Activated CD4-positive, CD25-positive, alpha-beta regulatory T cell treated with anti-CD3 and anti-CD28 coated beads, Interleukin-2, amount 50 U/mL, for 72 hours (primary cell): ENCODE results near the gene PHYH.
"Not testable (repeated sequence)": the region's sequence is repeated elsewhere in the genome, so short reads cannot be mapped to it uniquely, and the experiment has no call there.

Experiments used
- DNase-seq: peaks from one replicate; pipeline ENCODE4 v3.0.0; 2021

The PHYH gene

GRCh38 chr10:13319166-13319565, 19.3 kb upstream of the PHYH start:
- no peak for DNase-seq

- DNase-seq: no peak
Measured at GRCh38 chr10:13317474-13317873, 17.6 kb upstream of the PHYH start.

GRCh38 chr10:13316635-13317311, 16.9 kb upstream of the PHYH start:
- no peak for DNase-seq

GRCh38 chr10:13315361-13315760, 15.5 kb upstream of the PHYH start:
- no peak for DNase-seq

DNA sequence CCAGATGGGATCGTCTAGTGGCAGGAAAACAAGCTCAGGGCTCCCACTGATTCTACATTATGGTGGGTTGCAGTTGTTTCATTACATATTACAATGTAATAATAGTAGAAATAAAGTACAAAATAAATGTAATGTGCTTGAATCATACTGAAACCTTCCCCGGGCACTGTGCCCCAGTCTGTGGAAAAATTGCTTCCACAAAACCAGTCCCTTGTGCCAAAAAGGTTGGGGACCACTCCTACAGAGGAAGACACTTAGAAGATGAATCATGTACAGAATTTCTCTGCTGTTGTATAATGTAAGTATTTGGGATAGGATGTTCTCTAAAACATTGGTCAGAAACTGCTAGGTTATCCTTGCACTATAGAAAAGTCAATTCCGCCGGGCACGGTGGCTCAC, 11.3 kb upstream of the PHYH start:
- DNase-seq: no peak

GRCh38 chr10:13310518-13311176, 10.8 kb upstream of the PHYH start:
- DNase-seq: no peak

DNA sequence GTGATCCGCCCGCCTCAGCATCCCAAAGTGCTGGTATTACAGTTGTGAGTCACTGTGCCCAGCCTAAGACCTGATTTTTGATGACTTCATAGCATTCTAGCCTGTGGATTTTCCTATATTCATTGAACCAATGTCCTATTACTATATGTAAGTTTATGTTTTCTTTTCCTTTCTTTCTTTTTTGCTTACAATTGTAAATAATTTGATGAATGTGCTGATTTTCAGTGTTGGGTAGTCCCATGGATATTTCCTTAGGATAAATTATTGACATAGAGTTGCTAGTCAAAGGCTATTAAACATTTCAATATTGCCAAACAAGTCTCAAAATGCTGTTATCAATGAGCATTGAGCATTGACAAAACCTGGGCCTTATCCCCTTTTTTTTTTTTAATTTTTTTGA, 9.9 kb upstream of the PHYH start:
- DNase-seq: no peak

GRCh38 chr10:13308096-13308495, 8.2 kb upstream of the PHYH start:
- DNase-seq: no peak

GRCh38 chr10:13306103-13306502, 6.2 kb upstream of the PHYH start:
- no peak for DNase-seq

GRCh38 chr10:13302821-13303555, 3.1 kb upstream of the PHYH start:
- DNase-seq: no peak

GRCh38 chr10:13298748-13299436, 972 bp downstream of the PHYH start:
- no peak for DNase-seq

- DNase-seq: no peak
Measured at GRCh38 chr10:13296476-13296875, 3.4 kb downstream of the PHYH start.

GRCh38 chr10:13294784-13295183, 5.1 kb downstream of the PHYH start:
- no peak for DNase-seq

DNA sequence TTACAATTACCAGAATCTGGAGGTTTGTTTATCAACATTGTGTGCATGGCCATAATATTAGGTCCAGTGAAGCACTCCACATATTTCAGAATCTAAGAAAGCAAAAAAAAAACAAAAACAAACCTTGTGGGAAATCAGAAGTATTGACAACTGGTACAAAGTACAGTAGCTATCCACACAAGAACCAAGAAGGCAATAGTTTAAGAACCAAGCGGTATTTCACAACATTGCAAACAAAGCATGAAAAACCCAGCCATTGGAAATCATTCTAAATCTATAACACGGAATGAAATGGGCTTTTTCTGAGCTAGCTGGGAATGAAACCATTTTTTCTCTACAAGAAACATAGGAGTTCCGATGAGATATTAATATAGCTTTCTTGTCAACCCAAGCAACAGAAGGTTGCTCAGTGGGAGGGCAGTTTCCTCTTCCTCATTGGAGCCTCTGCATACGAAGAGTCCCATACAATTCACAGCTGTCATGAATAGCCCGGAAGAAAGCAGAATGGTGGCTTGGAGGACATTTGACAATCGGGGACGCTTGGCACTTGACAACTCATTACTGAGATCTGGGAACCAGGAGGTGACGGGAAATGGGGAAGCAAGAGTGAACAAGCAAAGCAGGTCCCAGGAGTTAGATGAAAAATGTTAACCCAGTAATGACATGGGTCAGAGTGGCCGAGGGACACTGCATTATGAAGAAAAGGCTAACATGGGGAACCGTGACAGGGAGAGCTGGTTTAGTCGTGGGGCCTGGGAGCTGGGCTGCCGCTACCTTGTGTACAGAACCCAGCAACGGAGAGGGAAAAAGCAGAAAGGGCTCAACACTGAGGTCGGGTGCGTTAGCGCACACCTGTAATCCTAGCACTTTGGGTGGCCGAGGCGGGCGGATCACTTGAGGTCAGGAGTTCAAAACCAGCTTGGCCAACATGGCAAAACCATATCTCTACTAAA, 7.8 kb downstream of the PHYH start:
- DNase-seq: no peak

GRCh38 chr10:13291061-13291460, 8.8 kb downstream of the PHYH start:
- no peak for DNase-seq

DNA sequence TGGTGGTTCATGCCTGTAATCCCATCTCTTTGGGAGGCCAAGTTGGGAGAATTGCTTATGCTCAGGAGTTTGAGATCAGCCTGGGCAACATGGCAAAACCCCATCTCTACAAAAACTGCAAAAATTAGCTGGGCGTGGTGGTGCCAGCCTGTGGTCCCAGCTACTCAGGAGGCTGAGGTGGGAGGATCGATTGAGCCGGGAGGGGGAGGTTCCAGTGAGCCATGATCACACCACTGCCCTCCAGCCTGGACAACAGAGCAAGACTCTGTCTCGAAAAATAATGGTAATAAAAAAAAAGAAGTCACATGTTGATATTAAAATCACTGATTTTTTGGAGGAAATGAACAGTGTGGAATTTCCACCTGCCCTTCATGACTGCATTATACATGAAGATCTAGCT, 15.8 kb downstream of the PHYH start:
- no peak for DNase-seq

DNA sequence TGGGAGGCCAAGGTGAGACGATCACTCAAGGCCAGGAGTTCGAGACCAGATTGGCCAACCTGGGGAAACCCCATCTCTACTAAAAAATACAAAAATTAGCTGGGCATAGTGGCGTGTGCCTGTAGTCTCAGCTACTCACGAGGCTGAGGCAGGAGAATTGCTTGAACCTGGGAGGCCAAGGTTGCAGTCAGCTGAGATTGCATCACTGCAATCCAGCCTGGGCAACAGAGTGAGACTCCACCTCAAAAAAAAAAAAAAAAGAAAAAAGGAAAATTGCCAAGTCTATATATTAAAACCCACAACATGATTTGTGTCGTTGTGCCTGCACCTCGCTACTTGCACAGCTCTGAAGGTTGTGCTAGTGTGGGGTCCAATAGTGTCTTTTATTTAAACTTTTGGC, 17.5 kb downstream of the PHYH start:
- DNase-seq: not testable (repeated sequence)

GRCh38 chr10:13276749-13277365, 23.0 kb downstream of the PHYH start:
- DNase-seq: no peak

GRCh38 chr10:13276146-13276545, 23.7 kb downstream of the PHYH start:
- not testable (repeated sequence) for DNase-seq

- no peak for DNase-seq
Measured at GRCh38 chr10:13272164-13272571, 27.7 kb downstream of the PHYH start.

DNA sequence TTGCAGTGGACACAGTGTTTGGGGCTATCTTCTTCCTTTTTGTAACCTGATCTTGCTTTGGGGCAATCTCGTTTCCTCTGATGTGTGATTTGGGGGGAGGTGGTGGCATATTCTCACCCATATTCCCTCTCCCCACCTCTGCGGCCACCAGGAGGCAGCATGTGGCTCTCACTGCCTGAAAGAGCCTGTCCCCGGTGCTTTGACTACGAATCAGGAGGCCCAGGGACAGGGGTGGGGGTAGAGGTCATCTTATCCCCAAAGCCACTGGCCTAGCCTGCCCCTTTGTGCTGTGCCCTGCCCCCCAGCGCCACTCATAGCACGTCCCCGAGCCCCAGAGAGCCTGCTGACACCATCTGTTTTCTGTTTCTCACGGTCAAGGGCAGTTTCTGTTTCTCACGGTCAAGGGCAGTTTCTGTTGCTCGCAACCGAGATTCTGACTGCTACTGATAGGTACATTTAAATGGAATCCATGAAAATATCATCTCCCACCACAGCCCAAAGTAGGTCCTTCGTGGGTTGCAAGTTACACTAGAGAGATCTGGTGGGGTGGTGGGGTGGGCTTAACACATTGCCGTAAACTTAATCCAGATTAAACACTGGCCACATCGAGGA, 28.2 kb downstream of the PHYH start:
- peak; percentile 41 for DNase-seq
